ENCODE results near the gene TEAD1.
A peak's percentile ranks its signal among the peaks of the same experiment; 100 is the strongest.

TEAD1 gene

GRCh38 chr11:12770966-12771597, 96.9 kb downstream of the TEAD1 start:
- in situ Hi-C loops (cut with MboI; ENCODE audit: low sequenced_read_pairs, unreplicated experiment), result no loop called here
- no peak for TF ChIP-seq CTCF (IDR thresholded peaks at IDR 0.05; ENCODE audit: borderline replicate concordance, control extremely low read depth, extremely low read depth, insufficient read depth, missing control alignments)
- DNase-seq (ENCODE audit: low spot score), result no peak

- in situ Hi-C loops (cut with MboI; ENCODE audit: low sequenced_read_pairs, unreplicated experiment), result no loop called here
- no peak for TF ChIP-seq CTCF (IDR thresholded peaks at IDR 0.05; ENCODE audit: borderline replicate concordance, control extremely low read depth, extremely low read depth, insufficient read depth, missing control alignments)
- DNase-seq (ENCODE audit: low spot score), result peak; percentile 37
Measured at GRCh38 chr11:12771875-12772274, 97.7 kb downstream of the TEAD1 start.

GRCh38 chr11:12772324-12772723, 98.1 kb downstream of the TEAD1 start:
- no peak for TF ChIP-seq CTCF (IDR thresholded peaks at IDR 0.05; ENCODE audit: borderline replicate concordance, control extremely low read depth, extremely low read depth, insufficient read depth, missing control alignments)
- DNase-seq (ENCODE audit: low spot score), result no peak
- in situ Hi-C loops (cut with MboI; ENCODE audit: low sequenced_read_pairs, unreplicated experiment), result no loop called here

- in situ Hi-C loops (cut with MboI; ENCODE audit: low sequenced_read_pairs, unreplicated experiment), result no loop called here
- TF ChIP-seq CTCF (IDR thresholded peaks at IDR 0.05; ENCODE audit: borderline replicate concordance, control extremely low read depth, extremely low read depth, insufficient read depth, missing control alignments), result no peak
- DNase-seq (ENCODE audit: low spot score), result no peak
Measured at GRCh38 chr11:12773591-12773990, 99.4 kb downstream of the TEAD1 start.

GRCh38 chr11:12775955-12776354, 101.7 kb downstream of the TEAD1 start:
- in situ Hi-C loops (cut with MboI; ENCODE audit: low sequenced_read_pairs, unreplicated experiment), result no loop called here
- no peak for TF ChIP-seq CTCF (IDR thresholded peaks at IDR 0.05; ENCODE audit: borderline replicate concordance, control extremely low read depth, extremely low read depth, insufficient read depth, missing control alignments)
- no peak for DNase-seq (ENCODE audit: low spot score)

- in situ Hi-C loops (cut with MboI; ENCODE audit: low sequenced_read_pairs, unreplicated experiment), result no loop called here
- TF ChIP-seq CTCF (IDR thresholded peaks at IDR 0.05; ENCODE audit: borderline replicate concordance, control extremely low read depth, extremely low read depth, insufficient read depth, missing control alignments), result no peak
- no peak for DNase-seq (ENCODE audit: low spot score)
Measured at GRCh38 chr11:12777208-12777874, 103.1 kb downstream of the TEAD1 start.
